ENCODE measurements around the gene TMEM131.

The TMEM131 gene

GRCh38 chr2:97983134-97983533 lies 12.6 kb downstream of the TMEM131 start:
- CTCF ChIA-PET: no interaction called here
- no peak overlapping the region for H3K27ac ChIP-seq
- POLR2A ChIA-PET (ENCODE audit: low non-redundant PET): no interaction called here
- no peak for DNase-seq (ENCODE audit: low spot score)
- no peak for TF ChIP-seq CTCF (conservative IDR thresholded peaks at IDR 0.05; ENCODE audit: low read depth)

GRCh38 chr2:97982621-97983020 lies 13.1 kb downstream of the TMEM131 start:
- ChIA-PET CTCF (no interaction called here), POLR2A (ENCODE audit: low non-redundant PET) (no interaction called here)
- TF ChIP-seq CTCF (conservative IDR thresholded peaks at IDR 0.05; ENCODE audit: low read depth): no peak
- H3K27ac ChIP-seq: no peak overlapping the region
- no peak for DNase-seq (ENCODE audit: low spot score)

- CTCF ChIA-PET: no interaction called here
- no peak for DNase-seq (ENCODE audit: low spot score)
- no peak for TF ChIP-seq CTCF (conservative IDR thresholded peaks at IDR 0.05; ENCODE audit: low read depth)
- no peak overlapping the region for H3K27ac ChIP-seq
- POLR2A ChIA-PET (ENCODE audit: low non-redundant PET): no interaction called here
Measured at GRCh38 chr2:97981961-97982360, 13.8 kb downstream of the TMEM131 start.

- CTCF ChIA-PET: no interaction called here
- TF ChIP-seq CTCF (conservative IDR thresholded peaks at IDR 0.05; ENCODE audit: low read depth): no peak
- no peak overlapping the region for H3K27ac ChIP-seq
- DNase-seq (ENCODE audit: low spot score): no peak
- POLR2A ChIA-PET (ENCODE audit: low non-redundant PET): no interaction called here
Measured at GRCh38 chr2:97979904-97980303, 15.8 kb downstream of the TMEM131 start.

- no peak overlapping the region for H3K27ac ChIP-seq
- no peak for TF ChIP-seq CTCF (conservative IDR thresholded peaks at IDR 0.05; ENCODE audit: low read depth)
- ChIA-PET POLR2A (ENCODE audit: low non-redundant PET) (no interaction called here), CTCF (no interaction called here)
- DNase-seq (ENCODE audit: low spot score): no peak
Measured at GRCh38 chr2:97974471-97974870, 21.3 kb downstream of the TMEM131 start.

- ChIA-PET POLR2A (ENCODE audit: low non-redundant PET) (no interaction called here), CTCF (no interaction called here)
- TF ChIP-seq CTCF (conservative IDR thresholded peaks at IDR 0.05; ENCODE audit: low read depth): no peak
- no peak overlapping the region for H3K27ac ChIP-seq
- no peak for DNase-seq (ENCODE audit: low spot score)
Measured at GRCh38 chr2:97970293-97971060, 25.3 kb downstream of the TMEM131 start.

All from RWPE1 (cell line).